HG03139 (cell line): ENCODE results near the gene S100P.

ENCODE experiments used
- ATAC-seq: cut with Tn5 transposase; IDR thresholded peaks from one replicate; pipeline ENCODE4 v1.9.1; 2021; ENCODE audit not compliant: unreplicated experiment

Gene S100P

DNA sequence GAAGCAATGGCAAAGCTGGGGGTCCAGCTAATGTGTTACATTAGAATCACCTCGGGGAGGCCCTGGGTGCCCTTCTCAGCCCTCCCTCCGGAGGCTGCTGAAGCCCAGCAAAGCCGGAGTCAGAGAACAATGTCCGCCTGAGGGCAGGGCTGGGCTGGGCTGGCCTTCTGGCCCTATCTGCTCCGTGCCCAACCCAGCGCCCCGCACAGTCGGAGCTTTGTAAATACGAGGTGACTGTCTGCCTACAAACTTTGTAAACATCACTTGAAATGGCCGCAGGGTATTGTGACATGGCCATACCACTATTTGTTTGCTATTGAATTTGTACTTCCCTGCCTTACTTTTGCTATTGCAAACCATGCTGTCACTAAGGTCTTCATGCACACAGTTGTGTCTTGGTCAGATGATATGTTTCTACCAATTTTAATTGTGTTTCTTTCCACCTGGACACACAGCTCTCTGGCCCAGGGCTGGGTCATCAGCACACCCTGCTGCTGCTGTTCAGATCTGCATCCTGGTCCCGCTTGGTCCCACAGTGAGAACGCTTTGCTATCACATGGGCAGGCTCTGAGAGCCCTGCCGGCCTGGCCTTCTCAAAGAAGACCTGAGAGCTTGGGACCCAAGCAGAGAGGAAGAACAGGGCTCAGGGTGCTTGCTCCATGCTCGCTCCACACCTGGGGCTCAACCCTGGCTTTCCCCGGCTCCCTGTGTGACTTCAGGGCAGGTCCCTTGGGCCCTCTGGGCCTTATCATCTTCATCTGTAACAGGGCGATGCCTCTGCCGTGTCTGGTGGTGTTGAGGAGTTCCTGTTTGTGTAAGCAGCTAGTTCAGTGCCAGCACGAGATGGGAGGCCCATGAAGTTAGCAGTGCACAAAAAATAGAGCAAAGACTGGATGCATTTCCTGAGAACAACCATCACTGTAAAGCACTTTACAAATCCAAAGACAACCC, 2.3 kb downstream of the S100P start:
- ATAC-seq: no peak

DNA sequence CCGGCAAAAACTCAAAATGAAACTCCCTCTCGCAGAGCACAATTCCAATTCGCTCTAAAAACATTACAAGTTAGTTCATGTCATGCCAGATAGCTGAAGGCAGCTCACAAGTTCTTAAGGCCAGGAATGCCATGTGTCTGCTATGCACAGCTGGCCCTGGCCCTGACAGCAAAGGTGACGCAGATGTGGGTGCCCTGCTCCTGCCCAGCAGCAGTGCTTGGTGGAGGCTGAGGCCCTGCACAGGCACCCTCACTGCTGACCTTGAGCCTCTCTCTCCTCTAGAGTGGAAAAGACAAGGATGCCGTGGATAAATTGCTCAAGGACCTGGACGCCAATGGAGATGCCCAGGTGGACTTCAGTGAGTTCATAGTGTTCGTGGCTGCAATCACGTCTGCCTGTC, 2.9 kb downstream of the S100P start:
- no peak for ATAC-seq

GRCh38 chr4:6697131-6697530, 3.5 kb downstream of the S100P start:
- no peak for ATAC-seq

- ATAC-seq: no peak
These were observed 5.7 kb downstream of the S100P start for GRCh38 chr4:6699388-6699787.

DNA sequence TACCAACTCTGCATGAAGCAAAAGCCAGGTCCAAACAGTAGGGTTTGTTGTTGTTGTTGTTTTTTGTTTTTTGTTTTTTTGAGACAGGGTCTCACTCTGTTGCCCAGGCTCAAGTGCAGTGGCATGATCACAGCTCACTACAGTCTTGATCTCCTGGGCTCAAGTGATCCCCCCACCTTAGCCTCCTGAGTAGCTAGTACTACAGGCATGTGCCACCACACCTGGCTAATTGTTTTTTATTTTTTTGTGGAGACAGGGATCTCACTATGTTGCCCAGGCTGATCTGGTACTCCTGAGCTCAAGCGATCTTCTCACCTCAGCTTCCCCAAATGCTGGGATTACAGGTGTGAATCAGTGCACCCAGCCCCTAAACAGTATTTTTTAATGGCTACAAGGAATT, 6.2 kb downstream of the S100P start:
- no peak for ATAC-seq

- no peak for ATAC-seq
These were observed 7.7 kb downstream of the S100P start for GRCh38 chr4:6701371-6701770.

GRCh38 chr4:6702761-6703160, 9.1 kb downstream of the S100P start:
- ATAC-seq: no peak

DNA sequence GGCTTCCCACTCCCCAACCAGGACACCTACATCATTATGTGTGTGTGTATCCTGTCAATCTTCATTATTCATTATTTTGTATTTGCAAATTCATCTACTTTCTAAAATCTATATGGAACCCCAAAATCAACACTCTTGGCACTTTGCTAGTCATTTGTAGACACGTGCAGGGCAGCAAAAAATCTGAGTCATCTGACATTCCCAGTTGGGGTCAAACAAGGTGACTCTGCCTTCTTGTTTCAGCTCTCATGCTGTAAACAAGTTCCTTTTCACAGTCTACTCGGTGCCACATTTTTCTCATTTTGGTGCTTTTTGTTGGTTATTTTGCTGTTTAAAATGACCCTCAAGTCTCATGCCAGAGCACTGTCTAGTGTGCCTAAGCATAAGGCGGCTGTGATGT, 10.1 kb downstream of the S100P start:
- no peak for ATAC-seq

GRCh38 chr4:6705646-6706045, 12.0 kb downstream of the S100P start:
- no peak for ATAC-seq

GRCh38 chr4:6706173-6706572, 12.5 kb downstream of the S100P start:
- ATAC-seq: no peak

GRCh38 chr4:6709230-6710114, 15.8 kb downstream of the S100P start, which contains the start of gene MRFAP1L1:
Gene MRFAP1L1, minus strand, starts transcription at chr4:6709865. Its CDS starts 236 bp downstream, at chr4:6709629.
- ATAC-seq: peak; percentile 63

DNA sequence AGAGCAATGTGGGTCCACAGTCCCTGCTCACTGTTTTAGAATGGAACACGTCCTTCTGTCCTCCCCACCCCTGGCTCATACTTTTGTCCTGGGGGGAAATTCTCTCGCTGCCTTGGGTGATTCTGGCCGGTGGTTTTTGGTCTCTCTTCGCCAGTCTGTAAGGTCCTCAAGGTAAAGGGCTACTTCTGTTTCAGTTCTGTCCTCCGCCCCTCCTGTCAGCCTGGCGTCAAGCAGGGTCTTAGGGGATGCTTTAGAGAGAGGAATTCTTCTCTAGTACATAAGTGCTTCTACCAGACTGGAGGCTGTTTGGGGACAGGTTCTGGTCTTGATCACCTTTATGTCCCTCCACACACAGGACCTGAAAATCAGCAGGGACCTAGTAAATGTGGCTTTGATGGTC, 16.6 kb downstream of the S100P start:
- ATAC-seq: no peak

DNA sequence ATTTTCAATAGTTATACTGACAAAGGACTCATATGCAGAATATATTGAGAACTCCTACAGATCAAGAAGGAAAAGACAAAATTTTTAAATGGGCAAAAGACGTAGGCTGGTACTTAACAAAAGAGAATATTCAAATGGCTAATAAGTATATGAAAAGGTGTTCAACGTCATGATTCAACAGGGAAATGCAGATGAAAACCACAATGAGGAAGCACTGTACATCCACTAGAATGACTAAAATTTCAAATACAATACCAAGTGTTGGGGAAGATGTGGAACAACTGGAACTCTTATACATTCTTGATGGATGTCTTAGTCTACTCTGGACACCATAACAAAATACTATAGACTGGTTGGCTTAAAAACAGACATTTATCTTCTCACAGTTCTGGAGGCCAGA, 17.3 kb downstream of the S100P start:
- ATAC-seq: no peak

DNA sequence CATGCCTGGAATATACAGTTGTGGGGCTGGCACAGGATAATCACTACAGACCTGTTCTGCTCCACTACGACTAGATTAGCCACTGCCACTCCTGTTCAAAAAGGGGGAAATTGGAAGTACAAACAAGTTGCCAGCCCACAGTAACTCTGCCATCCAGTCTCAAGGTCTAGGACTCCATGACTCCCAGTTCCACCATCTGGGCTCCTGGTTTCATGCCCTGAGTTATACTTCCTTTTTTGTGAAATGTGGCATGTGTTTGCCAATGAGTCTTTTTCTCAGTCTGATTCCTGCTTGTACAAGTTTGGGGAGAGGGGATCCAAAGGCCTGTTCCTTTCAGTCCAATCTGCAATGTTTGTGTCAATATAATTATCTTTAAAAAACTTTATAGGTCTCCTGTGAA, 21.3 kb downstream of the S100P start:
- no peak for ATAC-seq

- peak; percentile 7 for ATAC-seq
These were observed 22.0 kb downstream of the S100P start for GRCh38 chr4:6715704-6716017.

- peak; percentile 68 for ATAC-seq
These were observed 22.6 kb downstream of the S100P start, which contains the start of gene BLOC1S4 for GRCh38 chr4:6716018-6716911. Gene BLOC1S4, plus strand, starts transcription at chr4:6716174. Its CDS starts 36 bp downstream, at chr4:6716210.

- ATAC-seq: no peak
These were observed 23.4 kb downstream of the S100P start for GRCh38 chr4:6716958-6717655.

- ATAC-seq: no peak
These were observed 25.4 kb downstream of the S100P start for GRCh38 chr4:6718932-6719610.

- ATAC-seq: no peak
These were observed 26.0 kb downstream of the S100P start for GRCh38 chr4:6719611-6720179.
